GM06990 (cell line): ENCODE data around the gene LYRM9.

Experiments used
- DNase-seq: peaks from one replicate; pipeline ENCODE4 v3.0.0-alpha.2; 2011; ENCODE audit not compliant: insufficient read length; ENCODE audit errors: extremely low read depth
- H3K27me3 ChIP-seq: replicated peaks from 2 replicates; pipeline ENCODE4 v1.6.0; 2011; ENCODE audit warnings: low read length; ENCODE audit not compliant: control insufficient read depth, insufficient read depth
- H3K36me3 ChIP-seq: 2 replicates; pipeline ENCODE4 v1.5.1; 2011; ENCODE audit warnings: low read length; ENCODE audit not compliant: control insufficient read depth, insufficient read depth
- H3K4me3 ChIP-seq: replicated peaks from 2 replicates; pipeline ENCODE4 v1.5.1; 2011; ENCODE audit warnings: low read depth, mild to moderate bottlenecking, control low read depth, low read length
- TF ChIP-seq, protein P1 (sequence below): IDR thresholded peaks from 2 replicates; pipeline ENCODE4 v1.5.1; 2011; ENCODE audit warnings: low read length, control low read depth, mild to moderate bottlenecking, inconsistent platforms; ENCODE audit not compliant: insufficient read depth, poor library complexity, severe bottlenecking

The LYRM9 gene

DNA sequence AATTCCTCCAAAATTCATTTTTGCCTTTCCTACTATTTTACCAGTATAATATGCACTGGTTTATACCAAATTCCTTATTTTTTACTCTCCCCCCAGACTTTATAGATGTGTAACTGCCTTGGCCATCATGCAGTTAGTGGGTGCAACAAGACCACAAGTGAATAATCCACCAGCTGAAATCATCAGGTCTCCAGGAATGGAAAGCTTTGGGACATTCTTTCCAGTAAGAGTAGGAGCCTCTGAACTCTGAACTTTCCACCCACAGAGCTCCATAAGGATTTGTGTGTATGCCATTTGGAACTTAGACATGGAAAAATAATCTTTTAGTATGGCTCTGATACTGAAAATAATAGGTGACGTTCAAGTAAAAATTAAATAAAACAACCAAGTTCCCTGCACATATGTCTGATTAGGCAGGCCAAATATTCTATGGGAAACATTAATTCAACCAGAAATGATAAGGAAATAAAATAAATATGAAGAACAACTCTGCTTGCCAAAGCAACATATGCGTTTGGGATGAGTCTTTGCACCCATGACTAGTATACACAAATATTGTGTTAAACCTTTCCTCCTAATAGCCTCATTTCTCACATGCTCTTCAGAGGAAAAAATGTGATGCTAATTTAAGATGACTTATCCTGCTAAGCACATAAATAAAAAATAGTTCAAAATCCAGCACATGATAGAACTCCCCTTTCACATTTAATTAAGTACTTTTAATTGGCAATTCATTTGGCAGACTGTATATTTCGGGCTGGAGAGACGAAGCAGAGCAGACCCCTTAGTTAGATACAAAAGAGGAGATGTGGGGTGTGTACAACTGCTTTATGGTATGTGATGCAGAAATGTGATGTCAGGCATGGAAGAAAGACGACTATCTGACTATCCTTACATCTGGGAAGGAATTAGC, 11.6 kb upstream of the LYRM9 start:
- no peaks in the 10 kb centered on the region for H3K36me3 ChIP-seq
- H3K27me3 ChIP-seq: peaks cover 2% of the 10 kb centered on the region; the same call in 1 of the 2 replicates
- DNase-seq: no peak

DNA sequence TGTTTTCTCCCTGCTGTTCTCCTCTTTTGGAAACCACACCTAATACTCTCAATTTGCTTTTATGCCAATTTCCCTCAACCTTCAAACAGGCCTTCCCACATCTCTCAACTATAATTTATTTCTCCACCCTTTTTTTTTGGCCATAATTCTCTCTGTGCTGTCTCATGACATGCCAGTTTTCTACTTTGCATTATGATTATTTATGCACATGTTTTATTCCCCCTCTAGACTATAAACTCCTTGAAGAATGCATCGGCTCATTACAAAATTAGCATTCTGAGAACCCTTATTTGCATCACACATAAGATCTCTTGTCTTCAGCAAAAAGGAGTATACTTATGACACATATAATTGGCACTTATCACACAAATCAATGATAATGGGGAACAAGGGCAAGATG, 10.9 kb upstream of the LYRM9 start:
- TF ChIP-seq, protein P1, sequence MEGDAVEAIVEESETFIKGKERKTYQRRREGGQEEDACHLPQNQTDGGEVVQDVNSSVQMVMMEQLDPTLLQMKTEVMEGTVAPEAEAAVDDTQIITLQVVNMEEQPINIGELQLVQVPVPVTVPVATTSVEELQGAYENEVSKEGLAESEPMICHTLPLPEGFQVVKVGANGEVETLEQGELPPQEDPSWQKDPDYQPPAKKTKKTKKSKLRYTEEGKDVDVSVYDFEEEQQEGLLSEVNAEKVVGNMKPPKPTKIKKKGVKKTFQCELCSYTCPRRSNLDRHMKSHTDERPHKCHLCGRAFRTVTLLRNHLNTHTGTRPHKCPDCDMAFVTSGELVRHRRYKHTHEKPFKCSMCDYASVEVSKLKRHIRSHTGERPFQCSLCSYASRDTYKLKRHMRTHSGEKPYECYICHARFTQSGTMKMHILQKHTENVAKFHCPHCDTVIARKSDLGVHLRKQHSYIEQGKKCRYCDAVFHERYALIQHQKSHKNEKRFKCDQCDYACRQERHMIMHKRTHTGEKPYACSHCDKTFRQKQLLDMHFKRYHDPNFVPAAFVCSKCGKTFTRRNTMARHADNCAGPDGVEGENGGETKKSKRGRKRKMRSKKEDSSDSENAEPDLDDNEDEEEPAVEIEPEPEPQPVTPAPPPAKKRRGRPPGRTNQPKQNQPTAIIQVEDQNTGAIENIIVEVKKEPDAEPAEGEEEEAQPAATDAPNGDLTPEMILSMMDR: no peak
- Histone ChIP-seq H3K36me3 (no peaks in the 10 kb centered on the region), H3K27me3 (0 out of 2 replicates have a peak, but pooled peaks cover 2% of the 10 kb centered on the region), H3K4me3 (no peak overlapping the region)
- DNase-seq: no peak

More for the DNA sequence above, 11.6 kb upstream of the LYRM9 start:
- TF ChIP-seq, protein P1: no peak
- H3K4me3 ChIP-seq: no peak overlapping the region

DNA sequence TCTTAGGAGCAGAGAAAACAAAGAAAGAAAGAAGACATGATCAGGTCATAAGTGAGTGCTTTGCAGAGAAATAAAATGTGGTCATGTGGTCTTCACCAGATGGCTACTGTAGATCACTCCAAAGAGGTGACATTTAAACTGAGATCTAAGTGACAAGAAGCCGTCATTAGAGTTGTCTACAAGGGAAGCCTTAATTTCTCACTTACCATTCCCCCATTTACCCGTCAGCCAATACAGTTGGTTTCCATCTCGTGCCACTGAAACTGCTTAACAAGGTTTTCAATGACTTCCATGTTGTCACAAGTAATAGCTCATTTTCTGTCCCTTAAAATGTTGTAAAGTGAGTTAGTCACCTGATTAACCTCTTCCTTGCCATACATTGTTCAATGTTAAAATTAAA, 6.4 kb upstream of the LYRM9 start:
- TF ChIP-seq, protein P1: no peak
- H3K27me3 ChIP-seq: no peaks in the 10 kb centered on the region
- no peak overlapping the region for H3K4me3 ChIP-seq
- no peaks in the 10 kb centered on the region for H3K36me3 ChIP-seq
- DNase-seq: no peak

DNA sequence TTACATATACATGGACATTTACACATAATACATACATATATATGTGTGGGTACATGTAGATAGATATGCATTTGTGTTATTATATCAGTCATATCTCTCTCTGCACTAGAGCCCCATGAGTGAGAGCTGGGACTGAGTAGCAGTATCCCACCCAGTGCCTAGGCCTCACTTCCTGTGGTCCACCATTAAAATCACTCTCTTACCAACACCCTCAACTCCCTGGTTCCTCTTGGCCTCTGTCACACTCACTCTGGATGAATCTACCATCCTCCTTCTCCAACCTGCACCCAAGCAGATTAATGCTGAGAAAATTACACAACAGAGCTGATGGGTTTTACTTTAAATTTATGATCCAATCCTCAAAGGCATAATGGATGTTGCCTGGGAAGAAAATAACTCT, 4.9 kb upstream of the LYRM9 start:
- TF ChIP-seq, protein P1: no peak
- Histone ChIP-seq H3K27me3 (no peaks in the 10 kb centered on the region), H3K36me3 (no peaks in the 10 kb centered on the region), H3K4me3 (no peak overlapping the region)
- DNase-seq: no peak

DNA sequence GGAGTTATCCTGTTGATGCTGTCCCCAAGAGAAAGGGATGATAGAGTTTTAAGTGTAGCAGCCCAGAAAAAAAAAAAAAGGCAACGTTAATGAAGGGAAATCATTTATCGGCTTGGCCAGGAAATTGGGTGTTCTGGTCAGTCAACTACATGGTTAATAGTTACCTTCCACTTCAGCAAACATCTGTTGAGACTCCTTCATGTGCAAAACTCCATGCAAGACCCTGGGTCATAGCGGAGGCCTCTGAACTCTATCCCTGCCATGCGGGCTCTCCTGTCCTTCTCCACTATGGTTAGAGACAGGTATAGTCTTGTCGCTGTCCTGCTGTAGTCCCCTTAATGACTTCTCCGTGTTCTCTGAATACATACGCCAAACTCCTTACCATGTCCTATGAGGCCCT, 3.5 kb upstream of the LYRM9 start:
- TF ChIP-seq, protein P1: no peak
- DNase-seq: no peak

More for the DNA sequence above, 3.5 kb upstream of the LYRM9 start:
- Histone ChIP-seq H3K36me3 (no peaks in the 10 kb centered on the region), H3K4me3 (no peak overlapping the region), H3K27me3 (no peaks in the 10 kb centered on the region)
